HEK293 (cell line): ENCODE measurements around the gene CDH11.

Experiments
- ATF2 ChIP-seq: fragments of 450-650 bp; formaldehyde crosslinking; IDR thresholded peaks from 2 replicates; pipeline ENCODE4 v1.5.1; 2016; ENCODE audit warnings: missing biosample characterization, missing genetic modification characterization, low read depth
- MYNN ChIP-seq: fragments of 450-650 bp; formaldehyde crosslinking; IDR thresholded peaks from 2 replicates; pipeline ENCODE4 v1.5.1; 2016; ENCODE audit warnings: missing biosample characterization, missing genetic modification characterization, borderline replicate concordance
- ZBTB1 ChIP-seq: fragments of 450-650 bp; formaldehyde crosslinking; IDR thresholded peaks from 2 replicates; pipeline ENCODE4 v1.5.1; 2016; ENCODE audit warnings: missing biosample characterization, missing genetic modification characterization
- ZBTB21 ChIP-seq: fragments of 450-650 bp; formaldehyde crosslinking; IDR thresholded peaks from 2 replicates; pipeline ENCODE4 v1.5.1; 2017; ENCODE audit warnings: missing biosample characterization, missing genetic modification characterization
- ZFP41 ChIP-seq: fragments of 450-650 bp; formaldehyde crosslinking; IDR thresholded peaks from 2 replicates; pipeline ENCODE4 v1.5.1; 2016; ENCODE audit warnings: missing biosample characterization, missing genetic modification characterization, borderline replicate concordance
- ZNF138 ChIP-seq: fragments of 450-650 bp; formaldehyde crosslinking; IDR thresholded peaks from 2 replicates; pipeline ENCODE4 v1.5.1; 2016; ENCODE audit warnings: missing biosample characterization, missing genetic modification characterization, borderline replicate concordance
- ZNF280D ChIP-seq: fragments of 450-650 bp; formaldehyde crosslinking; IDR thresholded peaks from 2 replicates; pipeline ENCODE4 v1.5.1; 2016; ENCODE audit warnings: missing biosample characterization, missing genetic modification characterization
- ZNF423 ChIP-seq: fragments of 450-650 bp; formaldehyde crosslinking; IDR thresholded peaks from 2 replicates; pipeline ENCODE4 v1.5.1; 2016; ENCODE audit warnings: missing biosample characterization, missing genetic modification characterization
- ZNF433 ChIP-seq: fragments of 450-650 bp; formaldehyde crosslinking; IDR thresholded peaks from 2 replicates; pipeline ENCODE4 v1.5.1; 2016; ENCODE audit warnings: missing biosample characterization, missing genetic modification characterization, low read depth
- TF ChIP-seq, protein P1 (sequence below): IDR thresholded peaks from 2 replicates; pipeline ENCODE4 v1.6.1; 2011; ENCODE audit warnings: mild to moderate bottlenecking, low read depth, low read length, borderline replicate concordance
- TF ChIP-seq, protein P2 (sequence below): fragments of 450-650 bp; formaldehyde crosslinking; IDR thresholded peaks from 2 replicates; pipeline ENCODE4 v1.5.1; 2016; ENCODE audit warnings: missing biosample characterization, missing genetic modification characterization
- TF ChIP-seq, protein P3 (sequence below): fragments of 450-650 bp; formaldehyde crosslinking; IDR thresholded peaks from 2 replicates; pipeline ENCODE4 v1.5.1; 2016; ENCODE audit warnings: missing biosample characterization, missing genetic modification characterization
- TF ChIP-seq, protein P4 (sequence below): fragments of 450-650 bp; formaldehyde crosslinking; IDR thresholded peaks from 2 replicates; pipeline ENCODE4 v1.5.1; 2017; ENCODE audit warnings: missing biosample characterization, missing genetic modification characterization

DNA sequence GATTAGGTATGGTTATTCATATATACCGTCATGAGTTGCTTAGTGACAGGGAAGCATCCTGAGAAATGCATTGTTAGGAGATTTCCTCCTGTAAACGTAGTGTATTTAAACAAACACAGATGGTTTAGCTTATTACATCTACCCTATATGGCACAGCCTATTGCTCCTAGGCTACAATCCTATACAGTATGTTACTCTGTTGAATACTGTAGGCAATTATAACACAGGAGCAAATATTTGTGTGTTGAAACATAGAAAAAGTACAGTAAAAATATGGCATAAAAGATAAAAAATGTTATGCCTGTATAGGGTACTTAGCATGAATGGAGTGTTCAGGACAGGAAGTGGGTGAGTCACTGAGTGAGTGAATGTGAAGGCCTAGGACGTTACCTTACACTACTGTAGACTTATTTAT lies 157.7 kb downstream of the CDH11 start:
- TF ChIP-seq, protein P1, sequence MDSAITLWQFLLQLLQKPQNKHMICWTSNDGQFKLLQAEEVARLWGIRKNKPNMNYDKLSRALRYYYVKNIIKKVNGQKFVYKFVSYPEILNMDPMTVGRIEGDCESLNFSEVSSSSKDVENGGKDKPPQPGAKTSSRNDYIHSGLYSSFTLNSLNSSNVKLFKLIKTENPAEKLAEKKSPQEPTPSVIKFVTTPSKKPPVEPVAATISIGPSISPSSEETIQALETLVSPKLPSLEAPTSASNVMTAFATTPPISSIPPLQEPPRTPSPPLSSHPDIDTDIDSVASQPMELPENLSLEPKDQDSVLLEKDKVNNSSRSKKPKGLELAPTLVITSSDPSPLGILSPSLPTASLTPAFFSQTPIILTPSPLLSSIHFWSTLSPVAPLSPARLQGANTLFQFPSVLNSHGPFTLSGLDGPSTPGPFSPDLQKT, result no peak
- TF ChIP-seq ZBTB21 (tag by site-specific recombination), result no peak
- TF ChIP-seq, protein P2, sequence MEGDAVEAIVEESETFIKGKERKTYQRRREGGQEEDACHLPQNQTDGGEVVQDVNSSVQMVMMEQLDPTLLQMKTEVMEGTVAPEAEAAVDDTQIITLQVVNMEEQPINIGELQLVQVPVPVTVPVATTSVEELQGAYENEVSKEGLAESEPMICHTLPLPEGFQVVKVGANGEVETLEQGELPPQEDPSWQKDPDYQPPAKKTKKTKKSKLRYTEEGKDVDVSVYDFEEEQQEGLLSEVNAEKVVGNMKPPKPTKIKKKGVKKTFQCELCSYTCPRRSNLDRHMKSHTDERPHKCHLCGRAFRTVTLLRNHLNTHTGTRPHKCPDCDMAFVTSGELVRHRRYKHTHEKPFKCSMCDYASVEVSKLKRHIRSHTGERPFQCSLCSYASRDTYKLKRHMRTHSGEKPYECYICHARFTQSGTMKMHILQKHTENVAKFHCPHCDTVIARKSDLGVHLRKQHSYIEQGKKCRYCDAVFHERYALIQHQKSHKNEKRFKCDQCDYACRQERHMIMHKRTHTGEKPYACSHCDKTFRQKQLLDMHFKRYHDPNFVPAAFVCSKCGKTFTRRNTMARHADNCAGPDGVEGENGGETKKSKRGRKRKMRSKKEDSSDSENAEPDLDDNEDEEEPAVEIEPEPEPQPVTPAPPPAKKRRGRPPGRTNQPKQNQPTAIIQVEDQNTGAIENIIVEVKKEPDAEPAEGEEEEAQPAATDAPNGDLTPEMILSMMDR (tag by site-specific recombination), result no peak
- no peak for TF ChIP-seq ATF2 (tag by site-specific recombination)
- TF ChIP-seq ZNF280D, result no peak
- no peak for TF ChIP-seq ZNF433 (tag by site-specific recombination)
- TF ChIP-seq, protein P3, sequence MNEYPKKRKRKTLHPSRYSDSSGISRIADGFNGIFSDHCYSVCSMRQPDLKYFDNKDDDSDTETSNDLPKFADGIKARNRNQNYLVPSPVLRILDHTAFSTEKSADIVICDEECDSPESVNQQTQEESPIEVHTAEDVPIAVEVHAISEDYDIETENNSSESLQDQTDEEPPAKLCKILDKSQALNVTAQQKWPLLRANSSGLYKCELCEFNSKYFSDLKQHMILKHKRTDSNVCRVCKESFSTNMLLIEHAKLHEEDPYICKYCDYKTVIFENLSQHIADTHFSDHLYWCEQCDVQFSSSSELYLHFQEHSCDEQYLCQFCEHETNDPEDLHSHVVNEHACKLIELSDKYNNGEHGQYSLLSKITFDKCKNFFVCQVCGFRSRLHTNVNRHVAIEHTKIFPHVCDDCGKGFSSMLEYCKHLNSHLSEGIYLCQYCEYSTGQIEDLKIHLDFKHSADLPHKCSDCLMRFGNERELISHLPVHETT, result no peak
- no peak for TF ChIP-seq ZBTB1 (tag by site-specific recombination)
- no peak for TF ChIP-seq MYNN (tag by site-specific recombination)
- no peak for TF ChIP-seq ZFP41 (tag by site-specific recombination)
- TF ChIP-seq, protein P4, sequence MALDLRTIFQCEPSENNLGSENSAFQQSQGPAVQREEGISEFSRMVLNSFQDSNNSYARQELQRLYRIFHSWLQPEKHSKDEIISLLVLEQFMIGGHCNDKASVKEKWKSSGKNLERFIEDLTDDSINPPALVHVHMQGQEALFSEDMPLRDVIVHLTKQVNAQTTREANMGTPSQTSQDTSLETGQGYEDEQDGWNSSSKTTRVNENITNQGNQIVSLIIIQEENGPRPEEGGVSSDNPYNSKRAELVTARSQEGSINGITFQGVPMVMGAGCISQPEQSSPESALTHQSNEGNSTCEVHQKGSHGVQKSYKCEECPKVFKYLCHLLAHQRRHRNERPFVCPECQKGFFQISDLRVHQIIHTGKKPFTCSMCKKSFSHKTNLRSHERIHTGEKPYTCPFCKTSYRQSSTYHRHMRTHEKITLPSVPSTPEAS (tag by site-specific recombination), result no peak
- no peak for TF ChIP-seq ZNF423
- no peak for TF ChIP-seq ZNF138 (tag by site-specific recombination)
